NCI-H1105 (cell line): ENCODE measurements around the gene AP1B1.

Experiments
- DNase-seq: peaks from one replicate; lab custom pipeline; 2025; lab: John Stamatoyannopoulos, UW

Gene AP1B1

GRCh38 chr22:29331658-29332300 lies 56.6 kb downstream of the AP1B1 start:
- DNase-seq: no peak

- no peak for DNase-seq
Observed at GRCh38 chr22:29331213-29331612, 57.2 kb downstream of the AP1B1 start.

- no peak for DNase-seq
Observed at GRCh38 chr22:29330753-29331152, 57.6 kb downstream of the AP1B1 start.

- DNase-seq: no peak
Observed at GRCh38 chr22:29330291-29330690, 58.1 kb downstream of the AP1B1 start.

GRCh38 chr22:29329581-29329980 lies 58.8 kb downstream of the AP1B1 start:
- no peak for DNase-seq

GRCh38 chr22:29328566-29329500 lies 59.5 kb downstream of the AP1B1 start:
- DNase-seq: no peak

GRCh38 chr22:29328055-29328454 lies 60.3 kb downstream of the AP1B1 start:
- no peak for DNase-seq

- no peak for DNase-seq
Observed at GRCh38 chr22:29327089-29327764, 61.1 kb downstream of the AP1B1 start.

GRCh38 chr22:29326481-29326880 lies 61.9 kb downstream of the AP1B1 start:
- no peak for DNase-seq

GRCh38 chr22:29325785-29326315 lies 62.5 kb downstream of the AP1B1 start:
- no peak for DNase-seq

- no peak for DNase-seq
Observed at GRCh38 chr22:29325356-29325755, 63.0 kb downstream of the AP1B1 start.

- no peak for DNase-seq
Observed at GRCh38 chr22:29323641-29324040, 64.7 kb downstream of the AP1B1 start.

GRCh38 chr22:29320546-29320945 lies 67.8 kb downstream of the AP1B1 start:
- DNase-seq: no peak

GRCh38 chr22:29319072-29319471 lies 69.3 kb downstream of the AP1B1 start:
- DNase-seq: no peak

- no peak for DNase-seq
Observed at GRCh38 chr22:29317827-29318454, 70.4 kb downstream of the AP1B1 start.

- DNase-seq: no peak
Observed at GRCh38 chr22:29316141-29316828, 72.1 kb downstream of the AP1B1 start.

GRCh38 chr22:29315286-29316140 lies 72.9 kb downstream of the AP1B1 start, which contains the start of gene RASL10A:
TSS of gene RASL10A (minus strand) at chr22:29315697. CDS start at chr22:29315246, 451 bp downstream.
- no peak for DNase-seq

- DNase-seq: no peak
Observed at GRCh38 chr22:29314537-29315285, 73.7 kb downstream of the AP1B1 start.
